Karpas-422 (cell line): ENCODE measurements around the gene RFX4. TPM values are rescaled to one million over a fixed set of nuclear protein-coding genes. Genes with fewer than 3 reads are reported as not detected.
"Not testable (repeated sequence)": the region's sequence is repeated elsewhere in the genome, so short reads cannot be mapped to it uniquely, and the experiment has no call there.

Experiments
- DNase-seq: peaks from one replicate; pipeline ENCODE4 v3.0.0-alpha.2; 2015
- H2AFZ ChIP-seq: fragments of 200-600 bp; sonication (generic); 2 replicates; pipeline ENCODE4 v1.6.1; 2014; ENCODE audit warnings: antibody characterized with exemption, low read length, mixed read lengths
- H3K27ac ChIP-seq: fragments of 200-600 bp; sonication (generic); 2 replicates; pipeline ENCODE4 v1.5.1; 2014; ENCODE audit warnings: mild to moderate bottlenecking, low read length, moderate library complexity
- H3K27me3 ChIP-seq: fragments of 200-600 bp; sonication (generic); 2 replicates; pipeline ENCODE4 v1.6.1; 2014; ENCODE audit warnings: low read length, mixed read lengths
- H3K36me3 ChIP-seq: fragments of 200-600 bp; sonication (generic); 2 replicates; pipeline ENCODE4 v1.6.1; 2014; ENCODE audit warnings: low read length, mixed read lengths; ENCODE audit not compliant: insufficient read depth
- H3K4me1 ChIP-seq: fragments of 200-600 bp; sonication (generic); 2 replicates; pipeline ENCODE4 v1.6.1; 2014; ENCODE audit warnings: mild to moderate bottlenecking, low read length, mixed read lengths
- H3K4me2 ChIP-seq: fragments of 200-600 bp; sonication (generic); 2 replicates; pipeline ENCODE4 v1.6.1; 2014; ENCODE audit warnings: low read length, low read depth, mild to moderate bottlenecking; ENCODE audit not compliant: poor library complexity, severe bottlenecking
- H3K4me3 ChIP-seq: fragments of 200-600 bp; sonication (generic); 2 replicates; pipeline ENCODE4 v1.5.1; 2014; ENCODE audit warnings: mild to moderate bottlenecking, antibody characterized with exemption, low read length, mixed read lengths
- H3K79me2 ChIP-seq: fragments of 200-600 bp; sonication (generic); 2 replicates; pipeline ENCODE4 v1.6.1; 2014; ENCODE audit warnings: mild to moderate bottlenecking, low read length, mixed read lengths
- H3K9ac ChIP-seq: fragments of 200-600 bp; sonication (generic); 2 replicates; pipeline ENCODE4 v1.6.0; 2014; ENCODE audit warnings: low read length
- H3K9me2 ChIP-seq: fragments of 200-600 bp; sonication (generic), shearing (Covaris generic); replicated peaks from 2 replicates; pipeline ENCODE4 v1.6.0; 2014; ENCODE audit warnings: mild to moderate bottlenecking, low read length, moderate library complexity; ENCODE audit not compliant: insufficient read depth
- H3K9me3 ChIP-seq: fragments of 300-700, 200-600 bp; sonication (generic); 2 replicates; pipeline ENCODE4 v1.6.1; 2014; ENCODE audit warnings: low read length, mixed read lengths
- H4K20me1 ChIP-seq: fragments of 200-600 bp; sonication (generic); 2 replicates; pipeline ENCODE4 v1.6.1; 2014; ENCODE audit warnings: mild to moderate bottlenecking, antibody characterized with exemption, low read length, low read depth; ENCODE audit not compliant: insufficient read depth
- total RNA-seq: library from RNA; depleted of rRNA; stranded (reverse); fragments of >200 nt; shearing (Covaris generic); gene quantifications from 2 replicates; pipeline ENCODE4 v1.2.3, GENCODE V29; 2014; ENCODE audit warnings: low replicate concordance

Gene RFX4
- total RNA-seq, 1 experiment from 2014 or later, result not detected

- H3K27ac ChIP-seq, result no peak overlapping the region
- H3K9me2 ChIP-seq, result no peaks in the 10 kb centered on the region
- H4K20me1 ChIP-seq, result no peaks in the 10 kb centered on the region
- no peaks in the 10 kb centered on the region for H3K36me3 ChIP-seq
- H3K4me1 ChIP-seq, result no peaks in the 10 kb centered on the region
- H3K4me3 ChIP-seq, result no peak overlapping the region
- H3K27me3 ChIP-seq, result no peaks in the 10 kb centered on the region
- H3K4me2 ChIP-seq, result no peak overlapping the region
- H3K79me2 ChIP-seq, result no peaks in the 10 kb centered on the region
- H3K9ac ChIP-seq, result no peak overlapping the region
- DNase-seq, result no peak
- H2AFZ ChIP-seq, result no peak overlapping the region
- no peaks in the 10 kb centered on the region for H3K9me3 ChIP-seq
These were observed 97.5 kb downstream of the RFX4 start for GRCh38 chr12:106680280-106680679.

DNA sequence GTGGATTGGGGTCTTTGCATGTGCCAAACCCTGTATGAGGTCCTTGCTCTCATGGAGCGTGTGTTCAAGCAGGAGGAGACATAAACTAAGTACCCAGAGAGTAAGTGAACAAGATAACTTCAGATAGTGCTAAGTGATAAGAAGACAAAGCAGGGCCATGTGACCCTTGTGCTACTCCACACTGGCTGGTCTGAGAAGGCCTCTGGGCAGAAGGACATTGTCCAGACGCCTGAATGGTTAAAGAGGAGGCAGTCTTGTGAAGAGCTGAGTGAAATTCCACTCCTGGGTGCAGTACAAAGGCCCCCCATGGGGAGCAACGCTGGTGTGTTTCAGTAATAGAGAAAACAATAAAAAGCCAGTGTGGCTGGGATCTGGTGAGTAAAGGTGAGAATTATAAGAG lies 98.4 kb downstream of the RFX4 start:
- no peaks in the 10 kb centered on the region for H3K27me3 ChIP-seq
- no peaks in the 10 kb centered on the region for H4K20me1 ChIP-seq
- no peaks in the 10 kb centered on the region for H3K79me2 ChIP-seq
- no peaks in the 10 kb centered on the region for H3K9me3 ChIP-seq
- H3K4me3 ChIP-seq, result no peak overlapping the region
- H3K4me2 ChIP-seq, result no peak overlapping the region
- no peak overlapping the region for H3K9ac ChIP-seq
- no peaks in the 10 kb centered on the region for H3K36me3 ChIP-seq
- H3K9me2 ChIP-seq, result no peaks in the 10 kb centered on the region
- no peak overlapping the region for H2AFZ ChIP-seq
- no peak overlapping the region for H3K27ac ChIP-seq
- no peaks in the 10 kb centered on the region for H3K4me1 ChIP-seq
- DNase-seq, result no peak

DNA sequence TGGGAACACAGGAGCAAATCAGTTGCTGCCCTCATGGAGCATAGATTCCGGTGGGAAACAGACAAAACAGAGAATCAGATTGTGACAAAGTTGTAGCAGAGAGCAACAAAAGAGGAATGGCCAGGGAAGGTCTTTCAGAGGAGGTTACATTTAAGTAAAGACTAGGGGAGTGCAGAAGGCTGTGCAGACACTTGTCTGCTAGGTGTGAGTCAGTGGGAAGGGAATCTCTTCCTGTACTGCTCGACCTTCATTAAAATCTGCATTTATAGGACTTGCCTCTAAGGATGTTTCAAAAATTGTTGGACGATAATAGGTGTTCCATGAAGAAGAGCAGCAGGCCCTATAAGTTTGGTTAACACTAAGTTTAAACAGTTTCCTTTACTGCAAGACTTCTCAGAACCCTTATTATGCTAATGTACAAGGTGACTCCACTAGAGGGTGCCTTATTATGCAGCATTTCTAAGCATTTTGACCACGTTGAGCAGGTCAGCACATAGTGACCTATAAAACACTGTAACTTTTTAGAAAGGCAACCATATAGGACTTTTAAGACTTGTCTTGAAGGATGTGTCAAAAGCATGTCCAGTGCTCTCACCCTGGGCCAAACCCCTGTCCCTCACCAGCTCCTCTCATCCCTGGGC lies 99.9 kb downstream of the RFX4 start:
- Histone ChIP-seq H3K79me2 (no peaks in the 10 kb centered on the region), H3K36me3 (no peaks in the 10 kb centered on the region), H3K9me2 (no peaks in the 10 kb centered on the region), H3K27ac (no peak overlapping the region), H3K4me3 (no peak overlapping the region), H3K4me2 (no peak overlapping the region), H3K27me3 (no peaks in the 10 kb centered on the region), H3K9me3 (no peaks in the 10 kb centered on the region), H3K4me1 (no peaks in the 10 kb centered on the region), H4K20me1 (no peaks in the 10 kb centered on the region), H2AFZ (no peak overlapping the region), H3K9ac (no peak overlapping the region)
- peak; percentile 68 for DNase-seq

DNA sequence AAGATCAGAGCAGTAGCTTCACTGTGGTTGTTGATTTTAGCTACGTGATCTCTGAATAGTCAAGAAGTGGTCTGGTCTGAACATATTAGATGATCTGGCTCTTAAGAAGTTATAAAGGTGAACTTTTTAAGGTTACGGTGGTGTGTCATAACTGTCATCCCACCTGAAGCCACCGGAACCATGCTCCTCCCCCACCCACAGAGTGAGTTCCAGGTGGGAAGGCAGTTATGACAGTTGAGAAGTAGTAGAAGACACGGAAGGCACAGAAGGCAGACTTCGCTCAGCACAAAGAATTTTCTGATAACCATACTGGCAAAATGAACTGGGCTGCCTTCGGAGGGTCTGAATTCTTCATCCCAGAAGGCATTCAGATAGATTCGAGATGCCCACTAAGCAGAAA lies 101.7 kb downstream of the RFX4 start:
- no peak for DNase-seq
- H3K27me3 ChIP-seq, result no peaks in the 10 kb centered on the region
- H3K9me2 ChIP-seq, result no peaks in the 10 kb centered on the region
- no peaks in the 10 kb centered on the region for H4K20me1 ChIP-seq
- no peak overlapping the region for H3K9ac ChIP-seq
- H3K9me3 ChIP-seq, result no peaks in the 10 kb centered on the region
- no peaks in the 10 kb centered on the region for H3K79me2 ChIP-seq
- H3K4me1 ChIP-seq, result no peaks in the 10 kb centered on the region
- no peak overlapping the region for H2AFZ ChIP-seq
- H3K4me3 ChIP-seq, result no peak overlapping the region
- H3K4me2 ChIP-seq, result no peak overlapping the region
- no peak overlapping the region for H3K27ac ChIP-seq
- H3K36me3 ChIP-seq, result no peaks in the 10 kb centered on the region

GRCh38 chr12:106685381-106685780 lies 102.6 kb downstream of the RFX4 start:
- Histone ChIP-seq H3K27ac (no peak overlapping the region), H3K9ac (no peak overlapping the region), H3K36me3 (no peaks in the 10 kb centered on the region), H3K4me2 (no peak overlapping the region), H3K9me2 (no peaks in the 10 kb centered on the region), H2AFZ (no peak overlapping the region), H3K79me2 (no peaks in the 10 kb centered on the region), H3K4me1 (no peaks in the 10 kb centered on the region), H3K27me3 (no peaks in the 10 kb centered on the region), H4K20me1 (no peaks in the 10 kb centered on the region), H3K9me3 (no peaks in the 10 kb centered on the region), H3K4me3 (no peak overlapping the region)
- DNase-seq, result no peak

GRCh38 chr12:106687672-106688071 lies 104.9 kb downstream of the RFX4 start:
- H3K36me3 ChIP-seq, result no peaks in the 10 kb centered on the region
- H4K20me1 ChIP-seq, result no peaks in the 10 kb centered on the region
- no peaks in the 10 kb centered on the region for H3K79me2 ChIP-seq
- H3K4me1 ChIP-seq, result no peaks in the 10 kb centered on the region
- no peaks in the 10 kb centered on the region for H3K27me3 ChIP-seq
- no peak overlapping the region for H2AFZ ChIP-seq
- H3K27ac ChIP-seq, result no peak overlapping the region
- H3K9me3 ChIP-seq, result no peaks in the 10 kb centered on the region
- no peak overlapping the region for H3K4me2 ChIP-seq
- no peak overlapping the region for H3K4me3 ChIP-seq
- DNase-seq, result no peak
- no peaks in the 10 kb centered on the region for H3K9me2 ChIP-seq
- H3K9ac ChIP-seq, result no peak overlapping the region

DNA sequence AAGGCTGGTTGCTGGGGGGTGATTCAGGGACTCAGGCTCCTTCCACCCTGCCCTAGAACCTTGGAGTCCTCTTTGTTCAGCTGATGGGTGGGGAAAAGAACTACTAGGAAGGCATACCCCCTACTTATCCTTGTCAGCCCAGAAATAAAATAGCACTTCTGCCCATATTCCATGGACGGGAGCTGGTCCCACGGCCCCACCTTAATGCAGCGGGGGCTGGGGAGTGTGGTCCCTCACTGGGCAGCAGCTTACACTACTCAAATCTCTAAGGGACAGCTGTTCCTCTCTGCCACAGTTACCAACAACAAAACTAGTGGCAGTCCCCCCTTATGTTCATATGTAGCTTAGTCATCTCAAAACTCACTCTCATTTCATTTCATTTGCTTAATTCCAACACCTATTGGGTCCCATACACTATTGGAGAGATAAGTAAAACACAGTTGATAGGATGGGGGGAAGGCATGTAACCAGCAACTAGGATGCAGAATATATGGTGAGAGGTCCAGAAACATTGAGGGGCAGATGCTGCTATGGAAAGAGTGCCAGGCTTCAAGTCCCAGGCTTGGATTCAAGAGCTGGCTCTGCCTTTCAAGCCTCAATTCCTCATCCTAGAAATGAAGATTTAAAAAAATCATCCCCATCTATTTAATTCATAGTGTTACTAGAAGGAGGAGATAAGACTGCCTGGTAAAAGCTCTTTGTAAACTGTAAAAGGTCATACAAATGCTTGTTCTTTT lies 107.9 kb downstream of the RFX4 start:
- no peak for DNase-seq
- Histone ChIP-seq H3K27me3 (no peaks in the 10 kb centered on the region), H2AFZ (no peak overlapping the region), H3K9me2 (no peaks in the 10 kb centered on the region), H3K4me2 (no peak overlapping the region), H4K20me1 (no peaks in the 10 kb centered on the region), H3K9me3 (no peaks in the 10 kb centered on the region), H3K4me1 (no peaks in the 10 kb centered on the region), H3K79me2 (no peaks in the 10 kb centered on the region), H3K36me3 (no peaks in the 10 kb centered on the region), H3K9ac (no peak overlapping the region), H3K4me3 (no peak overlapping the region), H3K27ac (no peak overlapping the region)

DNA sequence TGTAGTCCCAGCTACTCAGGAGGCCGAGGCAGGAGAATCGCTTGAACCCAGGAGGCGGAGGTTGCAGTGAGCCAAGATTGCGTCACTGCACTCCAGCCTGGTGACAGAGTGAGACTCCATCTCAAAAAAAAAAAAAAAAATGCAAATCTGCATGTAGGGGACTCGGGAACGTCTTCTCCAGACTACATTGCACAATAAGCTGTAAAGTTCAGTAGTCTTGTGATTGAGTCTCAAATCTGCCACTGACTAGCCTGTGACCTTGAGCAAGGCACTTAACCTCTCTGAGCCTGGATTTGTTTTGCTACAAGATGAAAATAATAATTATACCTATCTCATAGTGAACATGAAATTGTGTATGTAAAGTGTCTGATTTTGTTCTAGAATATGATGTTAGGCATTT lies 109.2 kb downstream of the RFX4 start:
- H3K79me2 ChIP-seq, H3K27me3 ChIP-seq, H4K20me1 ChIP-seq, H3K4me2 ChIP-seq, H3K27ac ChIP-seq, H3K4me1 ChIP-seq, H3K36me3 ChIP-seq, H3K9me3 ChIP-seq, H3K9ac ChIP-seq, H3K9me2 ChIP-seq, H2AFZ ChIP-seq, H3K4me3 ChIP-seq, DNase-seq: not testable (repeated sequence)
